SKM-1 treated with dmso at 0.1 percent for 144 hours (cell line): ENCODE measurements around the gene DZIP1.
"Not testable (repeated sequence)": the region's sequence is repeated elsewhere in the genome, so short reads cannot be mapped to it uniquely, and the experiment has no call there.

Experiments
- DNase-seq: peaks from one replicate; lab custom pipeline; 2025; ENCODE audit not compliant: unreplicated experiment; lab: John Stamatoyannopoulos, UW

The DZIP1 gene

DNA sequence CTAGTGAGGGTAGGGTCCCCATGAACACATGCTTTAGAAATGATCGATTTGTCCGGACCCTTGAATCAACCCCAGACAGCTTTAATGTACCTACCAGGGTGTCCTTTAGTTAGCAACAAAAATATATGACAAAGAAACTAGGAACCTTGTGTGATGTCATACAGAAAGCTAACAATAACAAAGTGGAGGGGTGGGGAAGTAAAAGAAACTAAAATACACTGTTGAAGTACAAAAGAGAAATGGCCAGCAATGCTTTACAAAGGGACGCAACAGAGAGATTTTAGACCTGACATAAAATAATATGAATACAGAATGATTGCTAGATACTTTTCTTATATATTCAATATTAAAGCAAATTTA, 40.0 kb downstream of the DZIP1 start:
- no peak for DNase-seq

DNA sequence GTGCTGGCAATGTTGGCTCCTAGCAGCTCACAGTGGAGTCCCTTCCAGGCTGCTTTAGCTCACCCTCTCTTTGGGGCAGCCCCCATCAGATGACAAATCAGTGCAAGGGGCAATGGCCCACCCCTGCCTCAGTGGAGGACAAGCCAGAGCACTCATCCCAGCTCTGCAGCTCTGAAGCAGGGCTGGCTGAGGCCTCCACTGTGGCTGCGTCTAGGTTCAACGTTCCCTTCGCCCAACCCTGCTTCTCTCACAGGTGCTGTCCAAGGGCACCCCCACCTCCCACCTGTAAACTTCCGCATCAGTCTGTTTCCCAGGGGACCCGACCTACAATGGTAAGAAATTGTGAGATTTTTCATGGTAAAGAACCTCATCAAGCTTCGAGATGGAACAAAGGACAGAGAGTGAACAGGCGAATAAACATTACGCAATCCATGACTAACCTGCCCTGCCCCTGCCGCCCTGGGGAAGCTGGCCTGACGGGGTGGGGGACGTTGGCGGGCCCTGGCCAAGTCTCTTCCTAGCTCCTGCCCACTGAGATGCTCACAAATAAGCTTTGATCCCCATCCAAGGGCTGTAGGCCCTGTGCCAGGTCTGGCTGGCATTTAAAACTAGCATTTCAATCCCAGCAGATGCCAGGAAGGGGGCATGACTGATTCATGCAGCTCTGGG, 40.5 kb downstream of the DZIP1 start:
- DNase-seq = no peak

DNA sequence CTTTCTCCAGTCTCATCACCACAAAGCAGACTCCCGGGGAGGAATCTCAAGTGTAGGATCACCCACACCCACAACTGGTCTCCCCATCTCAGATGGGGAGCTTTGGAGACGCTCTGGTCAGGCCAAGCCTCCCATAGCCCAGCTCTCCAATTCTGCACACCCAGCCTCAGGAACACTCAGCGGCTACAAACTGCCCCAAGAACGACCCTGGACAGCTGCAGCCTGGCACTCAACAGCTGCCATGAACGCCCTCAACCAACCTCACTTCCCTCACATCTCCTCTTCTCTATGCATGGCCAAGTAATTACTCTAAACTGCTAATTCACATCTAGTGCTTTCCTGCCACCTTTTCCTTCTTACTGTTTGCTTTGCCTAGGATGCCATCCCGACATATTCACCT, 42.6 kb downstream of the DZIP1 start:
- no peak for DNase-seq

DNA sequence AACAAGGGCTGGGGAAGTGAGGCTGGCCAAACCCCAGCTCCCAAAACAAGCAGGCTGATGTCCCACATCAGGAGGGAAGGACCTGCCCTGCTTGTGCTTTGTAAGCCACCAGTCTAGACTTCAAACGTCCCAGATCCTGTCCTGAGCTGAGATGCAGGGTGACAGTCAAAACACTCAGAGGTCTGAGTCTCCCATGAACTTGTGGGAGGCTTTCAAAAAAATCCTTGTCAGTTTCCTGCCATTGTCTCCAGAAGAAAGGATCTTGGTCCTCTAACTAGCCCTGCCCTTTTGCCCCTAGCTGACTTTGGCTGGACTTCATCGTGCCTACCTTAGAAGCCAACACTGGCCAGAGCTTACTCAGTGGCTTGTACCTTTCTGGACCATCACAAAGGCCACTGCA, 43.3 kb downstream of the DZIP1 start:
- DNase-seq = no peak

DNA sequence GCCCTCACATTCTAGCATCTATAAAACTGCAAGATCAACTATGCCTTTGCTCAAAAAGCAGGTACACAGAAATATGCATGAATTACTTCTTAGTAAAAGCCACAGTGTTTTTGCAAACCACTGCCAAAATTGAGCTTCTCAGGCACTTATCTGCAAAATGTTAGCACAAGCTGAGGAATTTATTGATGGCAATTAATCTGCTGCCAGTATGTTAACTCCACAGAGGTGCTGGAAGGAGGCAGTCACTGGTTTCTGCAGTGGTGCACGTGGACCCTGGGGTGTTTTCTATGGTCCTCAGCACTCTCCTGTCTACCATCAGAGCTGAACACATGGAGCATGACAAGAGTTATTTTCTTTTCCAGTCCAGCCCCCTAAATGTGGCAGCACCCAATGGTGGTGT, 47.8 kb downstream of the DZIP1 start:
- DNase-seq = no peak

DNA sequence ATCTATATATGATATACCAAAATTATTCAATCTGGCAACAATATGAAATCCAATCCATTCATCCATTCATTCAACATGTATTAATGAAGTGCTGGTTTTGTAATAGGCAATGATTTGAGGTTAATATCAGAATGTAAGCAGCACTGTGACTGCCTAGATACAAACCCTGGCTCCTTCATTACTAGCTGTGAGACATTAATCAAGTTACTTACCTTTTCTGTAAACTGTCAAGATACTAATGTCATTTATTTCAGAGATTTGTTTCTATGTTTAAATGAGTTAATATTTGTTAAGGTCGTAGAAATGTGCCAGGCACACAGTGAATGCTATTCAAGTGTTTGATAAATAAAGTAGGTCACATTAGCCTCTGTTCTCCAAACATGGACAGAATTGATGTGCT, 51.0 kb downstream of the DZIP1 start:
- DNase-seq = no peak

DNA sequence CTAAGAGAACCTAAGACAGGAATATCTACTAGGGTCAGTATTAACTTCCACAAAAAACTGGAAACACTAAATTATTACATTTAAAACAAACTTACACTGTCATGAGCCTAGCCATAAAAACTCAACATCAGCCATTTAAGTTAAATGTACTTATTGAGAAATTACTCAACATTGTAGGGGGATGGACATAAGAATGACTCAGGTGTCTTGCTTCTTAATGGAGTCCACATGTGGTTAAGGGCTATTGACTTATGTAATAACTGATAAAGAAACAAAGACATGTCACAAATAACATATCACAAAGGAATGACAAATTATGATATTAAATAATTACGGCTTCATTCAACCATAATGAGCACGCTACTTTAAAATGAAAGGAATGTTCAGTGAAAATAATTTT, 55.8 kb downstream of the DZIP1 start:
- DNase-seq = no peak

DNA sequence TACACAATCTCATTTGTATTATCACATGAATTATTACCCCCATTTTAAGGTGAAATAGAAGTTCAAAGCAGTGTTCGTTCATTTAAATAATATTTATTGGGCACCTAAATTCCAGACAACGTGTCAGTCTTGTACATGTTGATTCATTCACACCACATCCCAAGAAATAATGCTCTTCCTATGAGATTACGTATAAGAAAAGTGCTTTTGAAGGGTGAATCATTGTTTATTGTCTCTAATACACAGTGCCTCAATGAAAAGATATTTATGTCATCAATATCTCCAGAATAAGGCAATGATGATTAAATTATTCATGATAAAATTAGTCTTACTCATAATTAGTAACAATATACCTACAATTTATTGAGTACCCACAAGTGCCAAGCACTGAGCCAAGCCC, 56.4 kb downstream of the DZIP1 start:
- DNase-seq = no peak

DNA sequence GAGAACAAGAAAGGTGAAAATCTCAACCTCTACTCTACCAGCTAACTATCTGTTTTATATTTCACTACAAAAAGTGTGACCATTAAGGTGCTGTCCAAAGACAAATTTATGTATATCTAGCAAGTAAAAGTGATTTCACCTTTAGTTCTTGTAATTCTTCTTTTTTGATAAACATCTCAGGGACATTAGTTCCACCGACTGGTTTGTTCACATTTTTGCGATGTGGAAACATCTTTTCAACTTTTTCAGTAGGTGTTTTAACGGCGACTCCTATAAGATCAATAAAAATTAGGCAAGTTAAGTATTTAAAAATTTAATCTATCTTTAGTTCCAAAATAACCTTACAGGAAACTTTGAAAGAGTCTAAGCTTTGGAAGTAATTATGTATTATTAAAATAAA, 58.6 kb downstream of the DZIP1 start:
- no peak for DNase-seq

DNA sequence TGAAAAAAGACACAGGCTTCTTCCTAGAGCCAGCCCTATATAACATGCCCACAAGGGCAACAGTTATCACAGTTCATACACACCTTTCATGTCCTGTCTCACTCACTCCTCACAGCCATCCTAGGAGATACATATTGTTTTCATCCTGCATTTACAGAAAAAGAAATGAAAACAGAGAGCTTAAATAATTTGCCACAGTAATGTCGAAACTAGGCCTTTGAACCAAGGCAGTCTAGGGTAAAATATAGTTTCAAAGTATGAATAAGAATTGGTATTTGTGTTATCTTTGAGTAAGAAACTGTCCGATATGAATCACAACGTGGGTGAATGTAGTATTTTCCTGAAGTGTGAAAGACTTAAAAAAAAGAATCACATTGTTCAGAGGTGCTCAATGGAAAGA, 65.2 kb downstream of the DZIP1 start:
- no peak for DNase-seq

DNA sequence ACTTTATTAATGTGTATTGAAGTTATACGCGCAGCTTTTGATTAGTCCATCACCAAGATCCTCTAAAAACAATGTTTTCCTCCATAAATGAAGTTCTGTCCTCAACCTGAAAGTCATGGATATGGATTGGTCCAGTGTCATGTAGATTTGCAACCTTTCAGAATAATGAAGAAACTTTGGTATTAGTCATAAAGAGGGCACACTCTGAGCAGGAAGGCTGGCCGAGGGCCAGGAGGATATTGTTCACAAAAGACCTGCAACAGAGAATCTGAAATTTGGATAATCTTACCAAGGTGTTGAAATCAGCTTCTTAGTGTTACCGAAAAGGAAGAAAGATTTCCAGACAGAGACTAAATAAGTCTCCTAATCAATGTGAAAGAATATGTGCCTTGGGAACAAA, 71.3 kb downstream of the DZIP1 start:
- DNase-seq = no peak

DNA sequence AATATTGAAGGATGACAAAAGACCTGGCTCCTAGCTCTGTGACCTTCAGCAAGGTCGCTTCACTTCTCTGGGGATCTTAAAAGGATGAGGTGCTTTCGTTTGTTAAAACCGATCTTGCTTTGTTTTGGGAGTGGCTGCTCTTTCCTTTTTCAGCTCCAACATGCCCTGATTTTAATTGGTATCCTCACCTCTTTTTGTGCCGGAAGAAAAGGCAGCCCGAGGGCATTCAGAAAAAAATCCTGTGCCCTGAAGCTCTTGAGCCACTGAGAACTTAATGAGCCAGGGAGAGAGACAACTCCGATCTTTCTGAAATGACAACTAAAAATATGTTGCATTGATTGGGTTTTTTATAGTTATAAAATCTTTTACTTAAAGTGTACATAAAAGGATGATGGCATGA, 72.6 kb downstream of the DZIP1 start:
- no peak for DNase-seq

DNA sequence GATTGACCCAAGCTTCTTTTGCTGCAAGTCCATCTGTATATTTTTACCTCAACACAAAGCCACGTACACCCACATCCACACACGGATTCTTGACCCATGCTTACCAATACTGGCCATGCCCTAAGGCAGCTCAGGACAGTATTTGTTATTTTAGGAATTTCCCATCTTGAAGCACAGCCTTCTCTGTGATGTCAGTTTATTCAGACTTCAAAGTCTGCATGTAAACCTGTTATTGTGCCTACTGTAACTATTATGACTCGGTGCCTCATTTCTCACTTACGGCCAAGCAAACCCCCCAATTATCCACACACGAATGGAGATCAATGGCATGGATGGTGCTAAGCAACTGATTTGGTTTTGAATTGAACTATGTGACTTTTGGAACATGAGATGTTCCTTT, 74.5 kb downstream of the DZIP1 start:
- no peak for DNase-seq

DNA sequence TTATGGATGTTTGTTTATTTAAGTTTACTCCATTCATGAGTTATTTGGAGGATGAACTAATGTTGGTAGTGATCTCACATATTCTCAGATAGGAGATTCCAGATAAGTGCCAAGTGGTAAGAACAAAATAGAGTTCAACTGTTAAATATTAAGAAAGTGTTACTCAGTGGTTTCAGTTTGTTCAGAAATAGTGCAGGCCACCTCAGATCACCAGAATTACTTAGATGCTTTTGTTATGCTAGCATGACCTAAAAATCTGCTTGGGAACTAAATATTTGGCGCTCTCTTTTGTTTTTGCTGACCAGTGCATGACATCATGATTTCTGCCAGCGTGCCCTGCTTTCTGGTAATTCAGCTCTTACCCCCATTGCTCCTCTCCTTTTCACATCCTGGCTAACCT, 76.4 kb downstream of the DZIP1 start:
- DNase-seq = no peak

DNA sequence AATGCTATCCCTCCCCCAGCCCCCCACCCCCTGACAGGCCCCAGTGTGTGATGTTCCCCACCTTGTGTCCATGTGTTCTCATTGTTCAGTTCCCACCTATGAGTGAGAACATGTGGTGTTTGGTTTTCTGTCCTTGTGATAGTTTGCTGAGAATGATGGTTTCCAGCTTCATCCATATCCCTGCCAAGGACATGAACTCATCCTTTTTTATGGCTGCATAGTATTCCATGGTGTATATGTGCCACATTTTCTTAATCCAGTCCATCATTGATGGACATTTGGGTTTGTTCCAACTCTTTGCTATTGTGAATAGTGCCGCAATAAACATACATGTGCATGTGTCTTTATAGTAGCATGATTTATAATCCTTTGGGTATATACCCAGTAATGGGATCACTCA, 78.7 kb downstream of the DZIP1 start:
- not testable (repeated sequence) for DNase-seq

DNA sequence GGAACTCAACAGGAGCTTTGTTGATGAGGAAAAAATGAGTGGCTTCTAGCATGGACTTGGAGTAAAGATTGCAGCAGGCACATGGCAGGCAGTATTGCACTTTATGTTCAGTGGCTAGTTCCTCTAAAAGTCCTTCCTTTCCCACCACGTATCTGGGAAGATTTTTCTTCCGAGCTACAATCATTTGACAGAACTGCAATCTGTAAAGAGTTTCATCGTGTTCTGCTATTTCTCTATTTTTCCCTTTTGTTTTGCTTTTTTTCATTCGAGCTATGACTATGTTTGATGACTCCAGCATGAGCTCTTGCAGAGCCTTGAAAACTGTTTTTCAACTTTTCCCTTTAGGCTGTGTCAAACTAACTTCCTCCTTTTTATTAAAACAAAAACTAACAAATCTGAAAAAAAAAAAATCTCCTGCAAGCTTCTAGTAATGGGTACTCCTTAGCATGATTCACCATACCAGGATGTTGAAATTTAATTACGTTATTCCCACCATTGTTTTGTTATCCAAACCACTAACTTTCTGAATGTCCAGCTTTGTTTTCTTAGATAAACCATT, 79.7 kb downstream of the DZIP1 start:
- peak; percentile 22 for DNase-seq

DNA sequence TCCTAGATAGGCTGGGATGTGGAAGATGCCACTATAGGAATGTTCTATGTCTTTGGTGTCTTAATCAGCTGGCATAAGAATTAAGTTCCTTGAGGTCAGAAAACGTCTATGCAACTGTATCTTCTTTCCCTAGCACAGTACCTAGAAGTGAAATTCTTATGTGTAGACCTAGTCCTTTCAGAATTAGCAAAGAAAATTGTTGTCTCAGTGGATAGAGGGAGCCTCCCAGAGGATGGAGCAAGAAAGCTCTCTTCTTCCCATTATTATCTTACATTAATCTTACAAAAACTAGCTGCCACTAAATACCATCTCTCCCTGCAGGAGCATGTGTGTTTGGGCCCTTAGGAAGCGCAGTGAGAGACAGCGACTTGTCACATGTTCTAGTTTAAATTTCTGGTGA, 80.4 kb downstream of the DZIP1 start:
- no peak for DNase-seq

DNA sequence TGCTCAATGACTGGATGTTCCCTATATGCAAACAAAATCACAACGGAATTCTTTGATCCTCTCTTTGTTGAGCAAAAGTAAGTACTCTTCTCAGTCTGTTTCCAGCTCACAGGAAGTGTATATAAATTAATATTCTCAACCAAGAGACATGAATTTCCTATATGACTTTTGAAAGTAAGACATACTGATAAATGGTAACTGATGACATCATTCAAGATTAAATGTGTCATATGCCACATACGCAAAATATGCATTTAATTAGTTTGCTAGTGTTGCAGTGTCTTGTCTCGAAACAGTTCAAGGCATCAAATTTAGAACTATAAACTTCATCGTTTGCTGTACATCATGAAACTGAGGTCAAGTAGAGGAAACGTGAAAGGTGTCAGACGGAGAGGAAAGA, 84.1 kb downstream of the DZIP1 start:
- no peak for DNase-seq

DNA sequence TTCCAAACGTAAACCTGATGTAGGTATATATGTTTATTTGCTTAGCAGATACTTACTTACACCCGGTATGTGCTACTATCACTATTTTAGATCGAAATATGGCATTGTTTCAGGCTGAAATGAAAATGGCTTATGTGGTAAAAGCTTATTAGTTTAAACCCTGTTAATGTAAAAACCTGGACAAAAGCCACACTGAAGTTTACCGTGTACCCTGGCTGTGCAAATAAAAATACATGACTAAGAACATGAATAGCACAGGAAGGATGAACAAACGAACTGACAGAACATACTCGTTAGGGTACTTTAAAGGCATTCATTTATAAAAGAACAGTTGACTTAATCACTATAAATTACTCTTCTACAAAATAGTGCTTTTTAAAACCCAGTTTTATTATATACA, 85.4 kb downstream of the DZIP1 start:
- DNase-seq = no peak

DNA sequence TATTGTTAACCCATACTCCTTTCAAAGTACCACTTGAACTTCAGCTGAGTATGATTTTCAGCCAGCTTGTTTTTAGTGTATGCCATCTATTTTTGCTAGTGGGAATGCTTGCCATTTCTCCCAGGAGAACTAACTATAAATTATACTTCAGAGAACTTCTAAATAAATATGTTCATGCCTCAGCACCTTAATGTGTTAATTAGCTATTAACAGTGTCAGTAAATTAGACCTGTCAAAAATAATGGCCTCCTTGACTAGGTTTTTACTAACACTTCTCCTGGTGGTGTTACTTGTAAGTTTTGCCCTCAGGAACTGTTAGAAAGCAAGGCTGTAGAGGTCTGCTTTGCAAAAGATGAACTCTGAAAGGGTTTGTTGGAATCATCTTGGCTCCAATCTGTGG, 87.5 kb downstream of the DZIP1 start:
- DNase-seq = no peak

DNA sequence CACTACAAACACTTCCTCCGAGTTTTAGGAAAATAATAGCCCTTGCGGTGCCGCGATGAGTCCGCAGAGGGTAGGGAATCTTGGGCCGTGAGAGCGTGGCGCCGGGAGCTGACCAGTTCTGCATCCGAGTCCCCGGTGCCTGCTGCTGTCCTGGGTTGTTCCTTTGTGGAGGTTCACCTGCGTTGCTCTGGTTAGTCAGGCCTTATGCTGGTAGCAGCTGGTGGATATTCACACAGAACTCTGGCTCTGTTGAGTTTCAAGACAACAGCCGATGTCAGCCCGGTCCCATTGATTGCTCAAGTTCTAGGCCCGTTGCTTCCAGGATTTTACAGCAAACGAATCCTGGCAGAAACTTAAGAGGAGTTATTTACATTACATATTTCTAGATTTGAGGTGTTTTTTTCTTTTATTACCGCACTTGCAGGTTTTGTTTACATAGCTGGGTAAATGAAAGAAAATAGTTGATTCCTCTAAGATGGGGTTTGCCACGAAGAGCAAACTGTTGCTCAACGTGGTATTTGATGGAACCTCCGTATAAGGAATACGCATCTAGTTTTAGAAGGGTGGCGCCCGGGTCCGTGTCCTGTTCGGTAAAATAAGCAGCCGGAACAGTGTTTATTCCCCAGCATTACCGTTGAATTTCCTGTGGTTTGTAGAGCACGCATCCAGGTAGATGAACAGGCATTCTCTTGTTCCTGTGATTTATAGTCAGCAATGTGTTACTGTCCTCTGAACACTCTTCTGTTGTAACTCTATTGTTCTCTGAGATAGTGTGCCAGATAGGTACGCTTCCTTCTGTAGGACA, 90.7 kb downstream of the DZIP1 start:
- no peak for DNase-seq

DNA sequence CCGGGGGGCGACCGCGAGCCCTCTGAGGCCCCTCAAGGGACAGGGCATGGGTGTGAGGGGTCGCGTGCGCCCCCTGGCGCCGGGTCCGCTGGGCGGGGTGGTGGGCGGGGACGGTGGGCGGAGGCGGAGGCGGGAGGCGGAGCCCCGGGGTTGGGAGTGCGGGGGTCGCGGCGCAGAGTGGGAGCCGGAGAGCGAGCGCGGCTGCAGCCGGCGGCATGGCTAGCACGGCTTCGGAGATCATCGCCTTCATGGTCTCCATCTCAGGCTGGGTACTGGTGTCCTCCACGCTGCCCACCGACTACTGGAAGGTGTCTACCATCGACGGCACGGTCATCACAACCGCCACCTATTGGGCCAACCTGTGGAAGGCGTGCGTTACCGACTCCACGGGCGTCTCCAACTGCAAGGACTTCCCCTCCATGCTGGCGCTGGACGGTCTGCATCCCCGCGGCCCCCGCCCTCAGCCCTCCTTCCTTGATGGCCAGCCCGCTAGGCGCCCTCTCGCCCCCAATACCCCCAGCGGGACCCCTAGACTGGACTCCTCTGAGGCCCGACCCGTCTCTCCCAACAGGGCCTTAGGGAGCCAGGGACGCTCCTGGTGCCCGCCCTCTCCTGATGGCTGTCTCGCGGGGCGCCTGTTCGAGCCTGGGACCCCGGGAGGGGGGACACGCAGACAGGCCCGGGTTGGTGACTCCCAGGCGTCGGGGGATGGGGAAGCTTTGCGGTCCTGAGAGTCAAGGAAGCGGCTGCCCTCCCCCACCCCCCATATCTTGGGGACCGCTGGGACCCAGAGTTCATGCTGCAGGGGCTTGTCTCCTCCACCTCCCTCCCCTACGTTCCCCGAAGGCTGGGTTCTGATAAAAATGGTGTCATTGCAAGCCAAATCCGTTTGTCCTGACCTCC, 91.7 kb downstream of the DZIP1 start, which contains the start of gene CLDN10:
CLDN10 (plus strand) TSS at position 182 of the 903 bp plus-strand sequence; CDS start at position 216, 34 bp downstream.
- DNase-seq = no peak
